Suprapubic skin (tissue), 4 donors: Measurements from ENCODE around the gene PHF20. TPM values are rescaled to one million over a fixed set of nuclear protein-coding genes. Genes with fewer than 3 reads are reported as not detected.
"Not testable (repeated sequence)": the region's sequence is repeated elsewhere in the genome, so short reads cannot be mapped to it uniquely, and the experiment has no call there.

Experiments
- DNase-seq, 2 donors: peaks; one replicate each; pipeline ENCODE4 v3.0.0-alpha.2; 2019; ENCODE audit warnings: low spot score in 2 of 2
- H3K27ac ChIP-seq: fragments of 200-600 bp; sonication (generic); one replicate; pipeline ENCODE4 v1.5.1; 2019
- H3K27me3 ChIP-seq: fragments of 200-600 bp; sonication (generic); one replicate; pipeline ENCODE4 v1.5.1; 2019
- H3K36me3 ChIP-seq: fragments of 200-600 bp; sonication (generic); one replicate; pipeline ENCODE4 v1.5.1; 2019
- H3K4me1 ChIP-seq: fragments of 200-600 bp; sonication (generic); one replicate; pipeline ENCODE4 v1.5.1; 2019
- H3K4me3 ChIP-seq: fragments of 200-600 bp; sonication (generic); one replicate; pipeline ENCODE4 v1.5.1; 2019; ENCODE audit warnings: mild to moderate bottlenecking
- H3K9me3 ChIP-seq: fragments of 200-600 bp; sonication (generic); one replicate; pipeline ENCODE4 v1.5.1; 2019
- EP300 ChIP-seq: sonication (generic); formaldehyde crosslinking; IDR thresholded peaks from one replicate; pipeline ENCODE4 v1.6.1; 2017; ENCODE audit warnings: antibody characterized with exemption
- POLR2A ChIP-seq, 2 donors: fragments of 450-650 bp; IDR thresholded peaks; one replicate each; pipeline ENCODE4 v1.6.1; 2017; ENCODE audit warnings: antibody characterized with exemption in 2 of 2, mild to moderate bottlenecking in 2 of 2, moderate library complexity in 2 of 2
- POLR2AphosphoS5 ChIP-seq, 3 donors: sonication (generic); formaldehyde crosslinking; IDR thresholded peaks; one replicate each; pipeline ENCODE4 v1.6.1; 2017; ENCODE audit warnings: antibody characterized with exemption in 3 of 3
- whole genome bisulfite sequencing: methylation state at CpG from one replicate; pipeline ENCODE4 v1.1.5; 2018; 5-methylcytosine and 5-hydroxymethylcytosine counted together
- total RNA-seq, 4 donors: library from RNA; depleted of rRNA; stranded (reverse); fragments of >200 nt; gene quantifications; one replicate each; pipeline ENCODE4 v1.1.0, GENCODE V29; 2016
- TF ChIP-seq, protein P1 (sequence below), 2 donors: fragments of 200-600 bp in 1 of 2; fragments of 450-650 bp in 1 of 2; sonication (generic) in 1 of 2; IDR thresholded peaks; one replicate each; pipeline ENCODE4 v1.5.1; 2016 to 2019; ENCODE audit warnings: antibody characterized with exemption in 2 of 2, mild to moderate bottlenecking in 1 of 2, moderate library complexity in 1 of 2

PHF20 gene
- 10 to 100 TPM; 44.2 to 60.6 (median 47.3) TPM for total RNA-seq

DNA sequence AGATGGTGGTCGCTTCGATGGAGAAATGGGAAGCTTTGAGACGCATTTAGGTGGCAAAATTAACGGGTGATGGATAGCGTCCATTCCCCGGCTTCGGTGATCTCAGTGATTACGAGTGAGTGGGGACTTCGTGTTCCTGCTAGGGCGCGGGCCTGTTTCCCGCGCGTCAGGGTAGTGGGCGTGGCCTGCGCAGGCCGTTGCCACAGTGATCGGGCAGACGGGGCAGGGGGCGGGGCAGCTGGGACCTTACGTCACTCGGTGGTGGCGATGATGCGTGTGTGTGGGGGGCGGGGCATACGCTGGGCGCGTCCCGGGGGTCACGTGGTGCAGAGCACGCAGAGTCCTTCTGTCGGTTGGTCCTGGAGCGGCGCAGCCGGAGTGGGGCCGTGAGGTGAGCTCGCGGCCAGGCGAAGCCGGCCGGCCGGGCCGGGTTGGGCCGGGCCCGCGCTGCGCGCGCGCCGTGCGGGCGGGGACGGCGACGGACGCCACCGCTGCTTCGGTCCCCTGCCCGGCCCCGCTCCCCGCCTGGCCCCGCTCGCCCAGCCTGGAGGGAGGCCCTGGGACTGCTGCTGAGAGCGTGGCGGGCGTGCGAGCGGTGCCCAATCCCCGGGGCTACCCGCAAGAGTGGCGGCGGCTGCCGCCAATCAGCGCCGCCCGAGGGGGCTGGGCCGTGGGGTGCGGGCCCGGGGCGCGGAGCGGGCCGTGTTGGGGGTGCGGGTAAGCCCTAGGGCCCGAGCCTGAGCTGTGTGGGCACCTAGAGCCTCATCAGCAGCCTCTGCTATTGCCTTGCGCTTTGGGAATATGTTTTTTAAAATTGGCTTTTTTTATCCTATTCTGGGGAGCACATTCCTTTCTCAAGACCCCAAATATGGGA lies at the start of gene PHF20:
TSS of gene PHF20 (plus strand) at position 327 of the 874 bp plus-strand sequence. CDS start 29,508 bp downstream, outside the sequence.
- peaks cover 68% of the 10 kb centered on the region for H3K4me1 ChIP-seq
- no peaks in the 10 kb centered on the region for H3K9me3 ChIP-seq
- DNase-seq = peak; percentile 100
- H3K36me3 ChIP-seq = peaks cover 7% of the 10 kb centered on the region
- TF ChIP-seq POLR2AphosphoS5 (IDR thresholded peaks at IDR 0.05) = peak; percentile 23 to 98 (median 82)
- TF ChIP-seq, protein P1, sequence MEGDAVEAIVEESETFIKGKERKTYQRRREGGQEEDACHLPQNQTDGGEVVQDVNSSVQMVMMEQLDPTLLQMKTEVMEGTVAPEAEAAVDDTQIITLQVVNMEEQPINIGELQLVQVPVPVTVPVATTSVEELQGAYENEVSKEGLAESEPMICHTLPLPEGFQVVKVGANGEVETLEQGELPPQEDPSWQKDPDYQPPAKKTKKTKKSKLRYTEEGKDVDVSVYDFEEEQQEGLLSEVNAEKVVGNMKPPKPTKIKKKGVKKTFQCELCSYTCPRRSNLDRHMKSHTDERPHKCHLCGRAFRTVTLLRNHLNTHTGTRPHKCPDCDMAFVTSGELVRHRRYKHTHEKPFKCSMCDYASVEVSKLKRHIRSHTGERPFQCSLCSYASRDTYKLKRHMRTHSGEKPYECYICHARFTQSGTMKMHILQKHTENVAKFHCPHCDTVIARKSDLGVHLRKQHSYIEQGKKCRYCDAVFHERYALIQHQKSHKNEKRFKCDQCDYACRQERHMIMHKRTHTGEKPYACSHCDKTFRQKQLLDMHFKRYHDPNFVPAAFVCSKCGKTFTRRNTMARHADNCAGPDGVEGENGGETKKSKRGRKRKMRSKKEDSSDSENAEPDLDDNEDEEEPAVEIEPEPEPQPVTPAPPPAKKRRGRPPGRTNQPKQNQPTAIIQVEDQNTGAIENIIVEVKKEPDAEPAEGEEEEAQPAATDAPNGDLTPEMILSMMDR (IDR thresholded peaks at IDR 0.05) = peak in 1 of 2 donors; percentile 8
- TF ChIP-seq POLR2A (IDR thresholded peaks at IDR 0.05) = peak; percentile 90 to 95
- TF ChIP-seq EP300 = peak; percentile 92
- 7% methylated on average over 27 of the region's 87 CpGs for WGBS
- no peaks in the 10 kb centered on the region for H3K27me3 ChIP-seq
- peak within 1 kb of the TSS; percentile 91 for H3K27ac ChIP-seq
- H3K4me3 ChIP-seq = peak within 1 kb of the TSS; percentile 78

GRCh38 chr20:35723275-35723639 lies 48.6 kb upstream of the PHF20 start:
- H3K9me3 ChIP-seq, H3K4me3 ChIP-seq, DNase-seq, H3K27me3 ChIP-seq, H3K4me1 ChIP-seq, H3K27ac ChIP-seq: not testable (repeated sequence)
- H3K36me3 ChIP-seq = peaks cover 97% of the 10 kb centered on the region
- 93% methylated on average over 4 of the region's 4 CpGs for WGBS

- not testable (repeated sequence) for H3K9me3 ChIP-seq, H3K27me3 ChIP-seq, DNase-seq, H3K4me1 ChIP-seq, H3K27ac ChIP-seq, H3K4me3 ChIP-seq
- H3K36me3 ChIP-seq = peaks cover 97% of the 10 kb centered on the region
- WGBS = 97% methylated on average over 12 of the region's 12 CpGs
Measured at GRCh38 chr20:35723652-35724320, 48.0 kb upstream of the PHF20 start.

DNA sequence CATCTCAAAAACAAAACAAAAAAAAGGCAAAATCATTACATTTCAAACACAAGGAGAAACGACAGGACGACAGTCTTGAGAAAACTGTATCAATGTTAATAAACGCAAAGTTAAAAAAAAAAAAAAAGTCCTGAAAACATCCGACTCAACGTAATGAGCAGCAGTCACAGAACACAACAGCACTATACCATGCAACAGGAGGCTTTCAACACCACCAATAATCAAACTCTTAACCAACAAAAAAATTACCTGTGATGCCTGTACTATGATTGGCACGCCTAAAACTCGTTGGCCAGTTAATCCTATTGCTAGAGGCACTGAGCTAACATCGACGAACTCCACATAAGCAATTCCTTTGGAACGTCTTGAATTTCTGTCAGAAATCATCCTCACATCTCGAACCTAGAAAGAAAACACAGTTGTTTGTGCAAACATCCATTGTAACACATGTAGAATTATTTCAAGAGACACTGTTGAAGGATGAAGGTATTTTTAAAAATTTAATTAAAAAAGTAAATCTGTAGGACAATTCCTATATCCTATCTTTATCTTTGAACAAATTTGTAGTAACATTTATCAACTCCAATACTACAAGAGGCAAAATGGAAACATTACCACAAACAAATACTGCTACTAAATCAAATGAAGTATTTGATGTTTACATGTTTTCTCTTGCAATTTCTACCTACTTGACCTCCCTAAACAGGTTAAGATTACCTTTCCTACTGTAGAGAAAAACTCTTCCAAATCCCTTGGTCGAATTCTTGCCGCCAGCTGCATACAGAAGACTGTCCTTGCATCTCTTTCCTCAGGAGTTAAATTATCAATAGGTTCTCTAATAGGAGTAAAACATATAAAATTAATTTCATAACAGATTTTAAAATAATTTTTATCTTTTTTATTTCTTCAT lies 47.2 kb upstream of the PHF20 start:
- 85% methylated on average over 13 of the region's 13 CpGs for WGBS
- DNase-seq = no peak
- Histone ChIP-seq H3K27me3 (no peaks in the 10 kb centered on the region), H3K9me3 (no peaks in the 10 kb centered on the region), H3K4me1 (peaks cover 3% of the 10 kb centered on the region), H3K36me3 (peaks cover 97% of the 10 kb centered on the region), H3K4me3 (no peak overlapping the region), H3K27ac (no peak overlapping the region)
- TF ChIP-seq, protein P1 (IDR thresholded peaks at IDR 0.05) = no peak
- TF ChIP-seq EP300 = no peak
- no peak for TF ChIP-seq POLR2A (IDR thresholded peaks at IDR 0.05)
- no peak for TF ChIP-seq POLR2AphosphoS5 (IDR thresholded peaks at IDR 0.05)

- Histone ChIP-seq H3K9me3 (no peaks in the 10 kb centered on the region), H3K4me1 (peaks cover 28% of the 10 kb centered on the region), H3K4me3 (no peak overlapping the region), H3K27me3 (no peaks in the 10 kb centered on the region), H3K27ac (no peak overlapping the region), H3K36me3 (peaks cover 97% of the 10 kb centered on the region)
- 94% methylated on average over 20 of the region's 20 CpGs for WGBS
- no peak for DNase-seq
- TF ChIP-seq, protein P1 (IDR thresholded peaks at IDR 0.05) = no peak
- TF ChIP-seq POLR2AphosphoS5 (IDR thresholded peaks at IDR 0.05) = no peak
- no peak for TF ChIP-seq EP300
Measured at GRCh38 chr20:35726842-35727711, 44.7 kb upstream of the PHF20 start.
